Measurements from ENCODE around the gene LAMP1.
A peak's percentile ranks its signal among the peaks of the same experiment; 100 is the strongest.
"Not testable (repeated sequence)": the region's sequence is repeated elsewhere in the genome, so short reads cannot be mapped to it uniquely, and the experiment has no call there.

The LAMP1 gene, protein sequence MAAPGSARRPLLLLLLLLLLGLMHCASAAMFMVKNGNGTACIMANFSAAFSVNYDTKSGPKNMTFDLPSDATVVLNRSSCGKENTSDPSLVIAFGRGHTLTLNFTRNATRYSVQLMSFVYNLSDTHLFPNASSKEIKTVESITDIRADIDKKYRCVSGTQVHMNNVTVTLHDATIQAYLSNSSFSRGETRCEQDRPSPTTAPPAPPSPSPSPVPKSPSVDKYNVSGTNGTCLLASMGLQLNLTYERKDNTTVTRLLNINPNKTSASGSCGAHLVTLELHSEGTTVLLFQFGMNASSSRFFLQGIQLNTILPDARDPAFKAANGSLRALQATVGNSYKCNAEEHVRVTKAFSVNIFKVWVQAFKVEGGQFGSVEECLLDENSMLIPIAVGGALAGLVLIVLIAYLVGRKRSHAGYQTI

DNA sequence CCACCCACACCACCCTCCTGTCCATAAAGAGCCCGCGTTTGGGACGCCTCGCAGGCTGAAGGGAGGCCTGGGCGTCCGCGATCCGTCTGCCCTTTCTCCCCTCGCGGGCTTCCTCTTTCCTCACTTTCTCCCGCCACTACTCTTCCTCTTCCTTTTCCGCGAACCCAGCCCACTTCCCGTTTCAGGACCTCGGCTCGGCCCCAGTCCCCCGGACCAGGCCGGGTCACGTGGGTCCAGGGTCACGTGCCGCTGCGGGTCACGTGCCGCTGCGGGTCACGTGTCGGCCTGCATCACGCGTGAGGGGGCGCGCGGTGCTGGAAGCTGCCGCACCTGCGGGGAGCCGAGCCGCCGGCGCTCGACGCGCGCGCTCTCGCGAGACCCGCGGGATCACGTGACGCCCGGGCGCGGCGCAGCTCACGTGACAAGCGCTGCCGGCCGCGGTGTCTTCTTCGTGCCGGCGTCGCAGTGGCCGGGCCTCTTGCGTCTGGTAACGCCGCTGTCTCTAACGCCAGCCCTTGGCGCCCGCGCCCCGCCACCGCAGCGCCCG, at the start of gene LAMP1:
Gene LAMP1, plus strand, starts transcription at position 417 of the 547 bp plus-strand sequence. CDS start 196 bp downstream, outside the sequence.
- DNase-seq (ENCODE audit: low read depth in 2 of 2): peak; percentile 97 to 100

DNA sequence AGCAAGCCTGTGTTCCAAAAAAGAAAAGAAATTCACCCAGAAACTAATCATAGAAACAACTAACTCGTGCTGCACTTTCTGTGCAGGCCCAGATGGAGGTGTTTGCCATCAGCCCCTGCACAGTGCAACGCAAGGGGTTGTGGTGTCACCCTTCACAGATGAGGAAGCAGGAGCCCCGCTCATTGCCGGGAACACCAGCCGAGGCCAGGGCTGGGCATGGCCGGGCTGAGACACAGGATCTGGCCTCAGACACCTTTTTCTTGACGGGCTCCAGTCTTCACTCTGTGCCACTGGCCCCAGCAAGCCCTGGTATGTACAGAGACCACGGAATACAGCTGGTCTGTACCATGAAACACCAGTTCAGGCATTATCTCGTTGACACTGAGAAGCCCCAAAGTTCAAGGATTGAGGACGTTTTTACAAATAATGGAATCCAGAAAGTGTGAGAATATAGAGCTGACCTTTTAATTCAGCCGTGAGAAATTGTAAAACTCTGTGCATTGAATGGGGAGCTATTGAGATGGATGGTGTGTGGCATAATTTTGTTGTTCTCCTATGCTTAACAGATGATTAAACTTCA, 44.4 kb upstream of the LAMP1 start:
- DNase-seq (ENCODE audit: low read depth in 2 of 2): no peak

DNA sequence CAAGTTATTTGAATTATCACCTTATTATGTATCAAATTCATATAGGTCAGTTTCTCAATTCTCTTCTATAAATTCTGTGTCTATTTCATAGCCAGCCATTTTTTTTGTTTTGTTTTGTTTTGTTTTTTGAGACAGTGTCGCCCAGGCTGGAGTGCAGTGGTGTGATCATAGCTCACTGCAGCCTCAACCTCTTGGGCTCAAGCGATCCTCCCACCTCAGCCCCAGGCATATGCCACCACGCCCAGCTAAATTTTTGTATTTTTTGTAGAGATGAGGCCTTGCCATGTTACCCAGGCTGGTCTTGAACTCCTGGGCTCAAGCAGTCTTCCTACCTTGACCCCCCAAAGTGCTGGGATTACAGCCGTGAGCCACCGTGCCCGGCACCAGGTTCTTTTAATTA, 39.1 kb upstream of the LAMP1 start:
- not testable (repeated sequence) for DNase-seq (ENCODE audit: low read depth in 2 of 2)

DNA sequence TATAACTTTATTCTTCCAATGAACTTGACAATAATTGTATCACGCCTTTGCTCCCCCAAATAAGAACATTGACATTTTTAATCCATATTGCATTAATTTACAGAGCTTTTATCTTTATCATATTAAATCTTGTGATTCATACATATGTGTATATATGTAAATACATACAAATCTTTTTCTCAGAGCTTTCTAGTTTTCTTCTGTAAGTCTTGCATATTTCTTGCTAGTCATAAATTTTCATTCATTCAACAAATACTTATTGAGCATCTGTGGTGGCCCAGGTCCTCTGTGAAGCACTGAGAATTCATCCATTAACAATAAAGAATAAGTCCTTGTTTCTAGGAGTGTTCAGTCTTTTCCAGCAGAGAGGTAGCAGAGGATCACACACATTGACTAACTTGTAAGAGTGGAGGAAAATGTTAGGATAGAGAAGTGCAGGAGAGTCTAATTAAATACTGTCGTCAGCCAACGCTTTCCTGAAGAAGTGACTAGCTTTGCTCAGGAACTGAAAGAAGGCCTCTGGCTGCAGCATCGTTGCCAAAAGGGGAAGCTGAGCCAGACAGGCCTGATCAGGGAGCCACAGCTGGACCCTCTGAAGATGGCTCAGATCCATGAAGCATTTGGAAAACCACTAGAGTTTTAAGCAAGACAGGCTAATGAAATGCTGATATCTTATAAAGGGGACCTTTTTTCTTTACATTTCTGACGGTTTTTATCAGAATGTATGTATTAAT, 38.6 kb upstream of the LAMP1 start:
- DNase-seq (ENCODE audit: low read depth in 2 of 2): no peak

DNA sequence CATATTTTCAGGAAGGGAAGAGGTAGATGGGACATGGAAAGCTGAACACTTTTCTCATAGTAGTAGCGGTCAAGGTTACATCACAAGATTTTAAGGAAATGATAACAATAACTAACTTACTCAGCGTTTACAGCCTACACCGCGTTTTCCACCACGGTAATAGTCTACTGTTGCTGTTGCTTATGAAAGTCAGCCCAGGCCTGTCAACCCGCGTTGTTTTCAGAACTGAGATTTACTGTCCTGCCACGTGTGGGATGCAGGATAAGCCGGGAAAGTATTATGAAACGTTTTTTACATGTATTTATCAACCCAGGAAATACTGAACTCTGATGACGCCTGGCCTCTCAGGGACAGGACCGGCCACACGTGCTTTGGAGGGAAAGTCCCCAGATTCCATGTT, 36.0 kb upstream of the LAMP1 start:
- DNase-seq (ENCODE audit: low read depth in 2 of 2): no peak

DNA sequence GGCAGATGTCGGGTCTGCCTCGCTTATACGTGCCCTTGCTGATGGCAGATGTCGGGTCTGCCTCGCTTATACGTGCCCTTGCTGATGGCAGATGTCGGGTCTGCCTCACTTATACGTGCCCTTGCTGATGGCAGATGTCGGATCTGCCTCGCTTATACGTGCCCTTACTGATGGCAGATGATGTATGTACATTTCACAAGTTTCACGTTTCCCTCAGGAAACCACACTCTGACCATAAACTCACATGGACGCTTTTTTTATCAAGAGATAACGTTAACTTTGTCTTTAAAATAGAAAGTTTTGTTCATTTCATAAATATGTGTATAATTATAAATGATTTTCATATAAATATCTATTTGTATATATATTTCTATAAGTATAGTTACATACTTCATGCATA, 34.0 kb upstream of the LAMP1 start:
- DNase-seq (ENCODE audit: low read depth in 2 of 2): not testable (repeated sequence)

DNA sequence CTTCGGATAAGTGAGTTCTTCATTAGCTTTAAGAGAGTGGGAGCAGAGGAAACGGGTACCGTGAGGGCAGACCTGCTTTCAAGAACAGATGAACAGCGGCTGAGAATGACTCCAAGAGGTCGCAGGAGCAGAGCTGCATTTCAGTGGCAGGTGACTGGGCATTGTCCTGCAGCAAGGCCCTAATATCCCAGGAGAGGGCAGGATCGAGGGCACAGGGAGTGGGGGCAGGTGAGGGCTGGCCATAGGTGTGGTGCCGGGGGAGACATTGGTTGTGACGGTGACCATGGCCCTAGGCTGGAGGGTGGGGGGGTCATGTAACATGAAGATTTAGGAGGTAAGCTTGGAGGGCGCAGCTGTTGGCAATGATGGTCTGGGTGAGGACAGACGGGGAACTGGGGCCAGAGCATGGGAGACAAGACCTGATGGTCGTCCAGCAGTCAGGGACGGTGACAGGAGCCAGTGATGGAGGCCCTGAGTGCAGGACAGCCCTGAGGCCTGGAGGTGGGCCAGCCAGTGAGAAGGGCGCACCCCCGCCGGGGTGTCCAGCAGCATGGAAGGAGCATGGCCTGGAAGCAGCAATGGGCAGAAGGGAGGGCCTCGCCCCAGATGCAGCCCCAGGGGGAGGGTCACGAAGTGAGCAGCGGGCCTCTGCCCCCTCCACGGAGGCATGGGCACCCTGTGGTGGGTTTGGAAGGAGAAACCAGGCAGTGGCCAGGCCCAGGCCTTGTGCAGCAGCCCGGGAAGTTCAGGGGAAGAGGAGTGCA, 29.2 kb upstream of the LAMP1 start:
- DNase-seq (ENCODE audit: low read depth in 2 of 2): no peak

DNA sequence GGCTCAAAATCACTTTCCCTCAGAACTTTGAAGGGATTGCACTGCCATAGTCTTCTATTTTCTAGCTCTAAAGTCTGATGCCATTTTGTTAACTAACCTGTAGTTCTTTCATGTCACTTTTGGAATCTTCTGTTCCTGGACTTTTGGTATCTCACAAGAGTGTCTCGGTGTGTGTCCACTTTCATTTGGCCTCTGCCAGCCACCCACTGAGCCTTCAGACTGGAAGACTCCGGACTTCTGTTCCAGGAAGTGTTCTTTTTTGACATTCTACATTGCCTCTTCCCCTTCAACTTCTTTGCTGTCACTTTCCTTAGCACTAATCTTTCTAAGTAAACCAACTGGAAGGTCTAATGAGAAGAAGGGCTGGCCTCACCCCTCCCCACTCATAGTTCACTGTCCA, 25.0 kb upstream of the LAMP1 start:
- no peak for DNase-seq (ENCODE audit: low read depth in 2 of 2)

DNA sequence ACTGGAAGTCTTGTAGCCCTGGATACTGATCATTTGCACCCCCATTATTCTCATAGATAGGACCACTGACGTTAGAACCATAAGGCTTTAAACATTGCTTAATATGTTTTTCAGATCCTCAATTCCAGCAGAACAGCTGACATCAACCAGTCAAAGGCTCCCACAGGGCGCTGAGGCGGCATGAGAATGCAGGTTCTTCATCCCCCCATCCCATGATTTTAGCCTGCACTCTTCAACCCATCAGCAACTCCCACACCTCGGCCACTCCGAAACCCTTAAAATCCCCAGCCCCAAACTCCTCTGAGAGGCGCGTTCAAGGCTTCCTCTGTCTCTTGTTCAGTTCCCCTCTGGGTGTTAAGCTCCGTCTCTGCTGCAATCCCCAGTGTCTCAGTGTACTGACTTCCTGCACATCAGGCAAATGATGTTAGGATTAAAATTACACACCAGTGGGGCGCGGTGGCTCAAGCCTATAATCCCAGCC, 24.3 kb upstream of the LAMP1 start:
- DNase-seq (ENCODE audit: low read depth in 2 of 2): no peak

DNA sequence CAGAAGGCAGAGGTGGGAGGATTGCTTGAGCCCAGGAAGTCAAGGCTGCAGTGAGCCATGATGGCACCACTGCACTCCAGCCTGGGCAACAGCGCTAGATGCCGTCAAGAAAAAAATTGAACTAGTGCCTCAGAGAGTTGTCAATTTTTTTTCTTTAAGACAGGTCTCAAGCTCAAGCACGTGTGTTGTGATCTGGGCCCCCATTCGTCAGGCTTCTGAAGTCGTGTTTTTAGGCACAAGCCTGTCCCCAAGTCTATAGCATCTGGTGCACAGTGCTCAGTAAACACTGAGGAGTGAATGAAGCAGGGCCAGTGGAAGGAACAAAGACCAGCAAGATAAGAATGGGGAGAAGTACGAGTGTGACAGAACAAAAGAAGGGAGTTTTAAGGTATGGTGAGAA, 23.7 kb upstream of the LAMP1 start:
- no peak for DNase-seq (ENCODE audit: low read depth in 2 of 2)

DNA sequence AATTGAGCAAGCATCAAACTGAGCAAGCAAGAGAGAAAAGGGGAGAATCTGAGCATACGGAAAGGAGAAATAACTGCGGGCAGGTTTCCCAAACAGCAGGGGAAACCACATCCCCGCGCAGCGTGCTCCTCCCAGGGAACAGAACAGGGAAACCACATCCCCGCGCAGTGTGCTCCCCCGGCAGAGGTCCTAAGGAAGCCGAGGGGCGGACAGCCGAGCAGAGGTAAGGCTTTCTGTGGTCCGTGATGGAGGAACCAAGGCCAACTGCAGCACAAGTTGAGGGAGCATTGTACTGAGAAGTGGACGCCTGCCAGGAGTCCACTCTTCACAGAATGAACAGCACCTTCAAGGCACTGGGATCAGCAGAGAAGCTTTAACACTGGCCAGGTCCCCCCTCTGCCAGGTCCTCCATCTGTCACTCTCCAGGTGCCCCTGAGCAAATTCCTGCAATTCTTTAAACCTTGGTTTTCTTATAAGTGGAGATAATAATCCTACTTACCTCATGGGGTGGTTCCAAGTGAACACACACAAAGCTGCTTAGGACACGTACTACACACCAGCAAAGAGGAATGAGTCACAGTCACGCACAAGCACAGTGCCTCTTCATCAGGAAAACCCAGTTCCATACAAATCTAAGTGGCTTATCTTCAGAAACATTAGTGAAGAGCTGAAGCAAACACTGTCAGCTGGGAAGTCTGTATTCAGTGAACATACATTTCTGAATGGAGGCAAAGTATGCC, 23.0 kb upstream of the LAMP1 start:
- no peak for DNase-seq (ENCODE audit: low read depth in 2 of 2)

DNA sequence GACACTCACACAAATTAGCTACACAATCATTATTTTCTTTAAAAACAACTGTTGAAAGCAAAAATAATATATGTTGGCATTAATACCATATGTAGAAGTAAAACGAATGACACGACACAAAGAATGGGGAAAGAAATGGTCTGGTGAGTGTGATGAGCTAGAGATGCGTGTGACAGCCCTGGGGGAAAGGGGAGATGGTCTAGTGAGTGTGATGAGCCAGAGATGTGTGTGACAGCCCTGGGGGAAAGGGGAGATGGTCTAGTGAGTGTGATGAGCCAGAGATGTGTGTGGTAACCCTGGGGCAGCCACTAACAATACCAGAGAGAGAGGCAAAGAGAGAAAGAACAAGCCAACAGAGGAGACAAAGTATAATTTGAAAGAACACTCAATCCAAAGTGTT, 22.3 kb upstream of the LAMP1 start:
- no peak for DNase-seq (ENCODE audit: low read depth in 2 of 2)

DNA sequence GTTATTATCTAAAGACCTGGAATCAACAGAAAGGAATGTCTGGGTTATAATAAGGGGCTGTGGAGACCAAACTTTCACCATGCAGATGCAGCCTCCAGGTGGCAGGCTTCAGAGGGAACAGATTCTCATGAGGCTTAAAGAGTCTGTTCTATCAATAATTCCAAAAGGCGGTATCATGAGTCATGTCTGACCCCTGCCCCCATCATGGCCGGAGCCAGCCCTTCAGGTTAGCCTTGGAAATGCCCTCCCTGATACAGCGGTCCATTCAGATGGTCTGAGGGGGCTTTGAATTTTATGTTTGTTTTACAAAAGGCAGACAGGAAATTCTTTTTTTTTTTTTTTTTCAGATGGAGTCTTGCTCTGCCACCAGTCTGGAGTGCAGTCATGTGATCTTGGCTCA, 21.7 kb upstream of the LAMP1 start:
- DNase-seq (ENCODE audit: low read depth in 2 of 2): peak in 1 of 2 donors; percentile 6

DNA sequence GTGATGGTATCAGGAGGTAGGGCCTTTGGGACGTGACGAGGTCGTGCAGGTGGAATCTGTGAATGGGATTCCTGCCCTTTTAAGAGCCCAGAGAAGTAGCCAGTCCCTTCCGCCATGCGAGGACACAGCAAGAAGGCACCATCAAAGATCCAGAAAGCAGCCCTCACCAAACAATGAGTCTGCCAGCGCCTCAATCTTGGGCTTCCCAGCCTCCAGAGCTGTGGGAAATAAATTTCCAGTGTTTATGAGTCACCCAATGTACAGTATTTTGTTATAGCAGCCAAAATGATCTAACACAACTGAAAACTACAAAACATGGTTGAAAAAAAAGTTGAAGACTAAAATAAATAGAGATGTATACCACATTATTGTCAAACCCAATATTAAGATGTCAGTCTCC, 16.9 kb upstream of the LAMP1 start:
- DNase-seq (ENCODE audit: low read depth in 2 of 2): no peak

DNA sequence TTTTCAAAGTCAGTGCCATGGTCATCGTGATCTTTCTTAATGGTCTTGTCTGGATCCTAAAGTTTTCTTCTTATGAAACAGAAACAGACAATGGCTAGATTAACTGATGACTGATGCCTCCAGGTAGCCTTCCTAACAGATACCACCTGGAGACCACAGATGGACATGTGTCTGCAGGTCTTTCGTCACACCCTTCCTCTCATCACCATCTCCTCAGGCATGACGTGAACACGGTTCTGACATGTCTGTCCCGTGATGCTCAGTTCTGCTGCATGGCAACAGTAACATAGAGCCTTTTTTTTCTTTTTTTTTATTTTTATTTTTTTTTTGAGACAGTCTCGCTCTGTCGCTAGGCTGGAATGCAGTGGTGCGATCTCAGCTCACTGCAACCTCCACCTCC, 13.1 kb upstream of the LAMP1 start:
- DNase-seq (ENCODE audit: low read depth in 2 of 2): no peak

DNA sequence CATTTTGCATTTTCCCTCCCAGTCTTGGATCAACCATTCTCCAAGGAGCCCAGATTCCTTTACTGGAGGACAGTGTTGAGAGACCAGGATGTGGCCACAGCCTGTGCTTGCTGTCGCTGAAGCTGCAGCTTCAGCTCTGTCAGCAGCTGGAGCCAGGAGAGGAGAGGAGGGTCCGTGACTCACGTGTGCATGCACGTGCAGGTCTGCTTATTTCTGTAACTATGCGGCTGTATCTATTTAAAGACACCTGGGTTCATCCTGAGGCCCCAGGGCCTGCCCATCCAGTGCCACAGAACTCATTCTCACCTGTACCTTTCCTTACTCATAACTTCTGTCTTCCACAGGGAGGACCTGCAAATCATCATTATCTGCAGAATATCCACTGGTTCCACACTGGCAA, 8.2 kb upstream of the LAMP1 start:
- no peak for DNase-seq (ENCODE audit: low read depth in 2 of 2)

DNA sequence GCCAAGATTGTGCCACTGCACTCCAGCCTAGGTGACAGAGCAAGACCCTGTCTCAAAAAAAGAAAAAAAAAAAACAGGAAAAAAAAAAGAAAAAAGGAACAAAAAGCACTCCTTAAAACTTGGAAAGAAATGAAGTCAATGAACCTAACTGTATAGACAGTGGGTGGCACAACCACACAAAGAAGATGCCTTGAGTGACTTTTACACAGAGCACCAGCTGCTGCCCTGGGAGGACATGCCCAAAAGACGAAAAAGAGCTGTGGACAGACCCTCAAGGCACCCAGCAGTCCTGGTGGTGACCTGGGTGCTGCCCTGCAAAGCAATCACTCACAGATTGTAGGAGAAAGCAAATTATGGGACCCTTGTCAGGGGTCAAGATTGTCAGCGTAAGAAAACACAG, 5.9 kb upstream of the LAMP1 start:
- DNase-seq (ENCODE audit: low read depth in 2 of 2): no peak

DNA sequence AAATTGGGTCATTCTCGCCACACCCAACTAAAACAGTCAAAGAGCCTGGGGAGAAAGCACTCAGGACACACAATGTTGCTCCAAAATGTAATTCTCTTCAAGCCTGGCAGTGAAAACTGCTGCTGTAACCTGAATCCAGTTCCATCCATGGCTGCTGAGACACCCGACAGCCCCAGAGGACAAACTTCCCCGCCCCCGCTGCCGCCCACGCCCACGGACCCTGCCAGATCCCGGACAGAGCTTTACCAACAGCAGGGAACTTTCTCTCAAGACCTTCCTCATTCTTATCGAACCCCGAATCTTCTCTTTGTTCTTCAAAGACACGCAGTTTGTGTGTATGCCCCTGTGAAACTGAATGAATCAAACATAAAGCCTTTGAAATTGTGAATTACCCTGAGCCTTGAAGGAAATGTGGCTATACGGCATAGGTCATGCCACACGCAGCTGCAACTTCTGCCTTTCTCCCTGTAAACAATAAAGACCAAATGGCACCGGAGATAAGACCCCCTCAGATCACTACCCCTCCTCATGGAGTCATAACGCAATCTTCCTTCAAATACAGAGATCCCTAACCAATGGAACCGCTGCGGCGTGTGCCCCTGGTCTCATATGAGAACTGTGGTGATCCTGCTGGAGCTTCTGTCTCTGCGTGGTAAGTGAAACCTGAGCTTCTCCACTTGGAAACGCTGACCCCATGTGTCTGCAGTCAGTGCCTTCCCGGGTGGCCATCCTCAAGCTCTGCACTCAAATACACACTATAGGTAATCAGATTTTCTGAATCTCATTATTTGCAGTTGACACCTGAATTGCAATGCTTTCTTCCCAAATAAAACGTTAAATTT, 4.8 kb upstream of the LAMP1 start:
- no peak for DNase-seq (ENCODE audit: low read depth in 2 of 2)

DNA sequence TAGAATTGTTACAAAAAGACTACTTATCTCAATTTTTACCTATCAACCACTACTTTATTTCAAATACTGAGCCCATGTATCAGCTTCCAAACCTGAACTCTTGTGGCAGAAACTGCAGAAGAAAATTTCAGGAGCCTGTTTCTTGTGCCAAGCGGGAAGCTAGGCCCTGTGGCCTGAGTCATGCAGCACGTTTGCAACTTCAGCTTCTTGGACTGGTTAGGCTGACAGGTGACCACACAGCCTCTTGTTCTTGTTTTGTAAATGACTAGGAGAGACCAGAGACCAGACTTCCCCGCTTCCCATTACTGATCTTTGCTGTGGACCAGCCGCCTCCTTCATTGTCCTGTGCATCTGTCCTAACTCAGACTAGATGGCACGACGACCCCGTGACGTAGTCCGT, 3.4 kb upstream of the LAMP1 start:
- DNase-seq (ENCODE audit: low read depth in 2 of 2): no peak

DNA sequence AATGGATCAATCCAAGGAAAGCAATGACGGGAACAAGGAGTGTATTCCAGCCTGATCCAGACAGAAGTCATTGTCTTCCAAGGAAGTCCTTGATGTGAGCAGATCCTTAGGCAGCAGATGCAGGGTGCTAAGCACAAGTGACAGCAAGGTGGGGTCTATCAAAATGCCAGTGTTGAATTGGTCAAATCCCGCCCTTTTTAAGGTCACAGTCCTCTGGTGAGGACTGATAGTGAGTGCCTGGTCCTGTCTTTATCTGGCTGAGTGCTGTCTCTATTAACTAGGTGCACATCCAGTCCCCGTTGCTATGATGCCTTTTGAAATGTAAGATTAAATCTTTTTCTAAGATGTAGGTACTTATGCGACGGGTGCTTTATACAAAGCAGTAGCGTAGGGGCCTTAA, 1.3 kb upstream of the LAMP1 start:
- no peak for DNase-seq (ENCODE audit: low read depth in 2 of 2)
